Heart left ventricle (tissue), 16 donors: Measurements from ENCODE around the gene MDFIC2. TPM values are rescaled to one million over a fixed set of nuclear protein-coding genes. Genes with fewer than 3 reads are reported as not detected.

ENCODE experiments used
- ATAC-seq, 4 donors: fragments of 200-7000 bp; cut with Tn5 transposase; one replicate each; pipeline ENCODE4 v1.9.1; 2020 to 2022; ENCODE audit warnings: moderate library complexity in 4 of 4, mild to moderate bottlenecking in 3 of 4, moderate number of reproducible peaks in 1 of 4
- DNase-seq, 5 donors: peaks; one replicate each; pipeline ENCODE4 v3.0.0-alpha.2; 2020
- H3K27ac ChIP-seq, 12 donors: fragments of 200-600 bp; sonication (generic) in 4 of 12; one replicate each; pipeline versions ENCODE4 v1.5.0 to v1.8.0; 2016 to 2022; ENCODE audit warnings: mild to moderate bottlenecking in 2 of 12
- H3K27me3 ChIP-seq, 9 donors: fragments of 200-600 bp; sonication (generic) in 2 of 9; one replicate each; pipeline versions ENCODE4 v1.5.1 to v1.8.0; 2016 to 2022; ENCODE audit warnings: mild to moderate bottlenecking in 3 of 9
- H3K36me3 ChIP-seq, 9 donors: fragments of 200-600 bp; sonication (generic) in 2 of 9; one replicate each; pipeline versions ENCODE4 v1.5.0 to v1.8.0; 2018 to 2022; ENCODE audit warnings: mild to moderate bottlenecking in 2 of 9
- H3K4me1 ChIP-seq, 12 donors: fragments of 200-600 bp; sonication (generic) in 4 of 12; one replicate each; pipeline versions ENCODE4 v1.5.0 to v1.8.0; 2016 to 2022; ENCODE audit warnings: mild to moderate bottlenecking in 3 of 12
- H3K4me3 ChIP-seq, 12 donors: fragments of 200-600 bp; sonication (generic) in 4 of 12; one replicate each; pipeline versions ENCODE4 v1.5.0 to v1.8.0; 2017 to 2022; ENCODE audit warnings: mild to moderate bottlenecking in 9 of 12, moderate library complexity in 4 of 12
- H3K9me3 ChIP-seq, 12 donors: fragments of 200-600 bp; sonication (generic) in 4 of 12; one replicate each; pipeline versions ENCODE4 v1.5.0 to v1.8.0; 2016 to 2022; ENCODE audit warnings: mild to moderate bottlenecking in 1 of 12
- POLR2A ChIP-seq, 2 donors: fragments of 450-650 bp; IDR thresholded peaks; one replicate each; pipeline ENCODE4 v1.6.1; 2017; ENCODE audit warnings: antibody characterized with exemption in 2 of 2, mild to moderate bottlenecking in 2 of 2, moderate library complexity in 2 of 2
- WGBS, 4 donors: extraction: QIAGEN DNeasy Blood & Tissue Kit in 2 of 4; methylation state at CpG; one replicate each; pipeline versions ENCODE4 v1.1.5 to v1.1.7; 2013 to 2018; 5-methylcytosine and 5-hydroxymethylcytosine counted together
- intact Hi-C, 10 donors: fragments of 100-400 bp; cut with DNase I; formaldehyde crosslinking; loops; one replicate each; pipeline versions ENCODE4 v1.11.1 to v1.14.2; 2022
- polyA plus RNA-seq, 2 donors: library from polyadenylated mRNA; stranded (reverse); fragments of 200-250 nt; gene quantifications; one replicate each; pipeline ENCODE4 v1.2.3, GENCODE V29; 2013
- total RNA-seq, 9 donors: library from RNA; depleted of rRNA in 2 of 9; stranded (reverse); fragments of >200 nt in 2 of 9; fragmentation: NEBNext Ultra II Directional in 3 of 9; extraction: Animal tissue kit (Norgen Biotek cat#: 25700) in 3 of 9; gene quantifications; one replicate each; pipeline versions ENCODE4 v1.1.0 to v1.2.4, GENCODE V29; 2016 to 2023
- TF ChIP-seq, protein P1 (sequence below), 12 donors: fragments of 200-600 bp; sonication (generic) in 4 of 12; IDR thresholded peaks; one replicate each; pipeline versions ENCODE4 v1.5.0 to v1.8.0; 2018 to 2022; ENCODE audit warnings: antibody characterized with exemption in 12 of 12, mild to moderate bottlenecking in 5 of 12
- donor health status: ischemic (EF 13 %, LVEDD 7.1; RV severe dilation, severe dysfunction).
- donor health status: healthy with polysubstance abuse.
- donor health status: DM: no; HTN: yes; CAD: no.
- donor health status: DM: no; HTN: no; CAD: no.
- donor health status: ischemic (EF 25% LVEDD 6.9; RV normal size, moderate dysfunction).
- donor health status: ischemic (EF 25% LVEDD 5.7; RV mildly dilated, moderate dysfunction).
- donor health status: healthy.
- donor health status: DM: yes; HTN: yes; CAD: no.
- donor health status: ischemic (EF 35%, LVEDD 5.7; RV mildly dilated, moderate dysfunction).
- donor health status: nonischemic (EF 11% LVEDD 7.7; RV severe dilation, severe dysfunction).
- donor health status: DM: yes; HTN: yes; CAD: no.
- donor health status: PGD.
- donor health status: ischemic (EF 29% LVEDD 5.4; RV normal size, mild dysfunction).
- donor health status: nonischemic (EF 23%, LVEDD 6.1; RV moderate dilation, normal function).

MDFIC2 gene
- total and polyA plus RNA-seq, 11 donors: not detected

DNA sequence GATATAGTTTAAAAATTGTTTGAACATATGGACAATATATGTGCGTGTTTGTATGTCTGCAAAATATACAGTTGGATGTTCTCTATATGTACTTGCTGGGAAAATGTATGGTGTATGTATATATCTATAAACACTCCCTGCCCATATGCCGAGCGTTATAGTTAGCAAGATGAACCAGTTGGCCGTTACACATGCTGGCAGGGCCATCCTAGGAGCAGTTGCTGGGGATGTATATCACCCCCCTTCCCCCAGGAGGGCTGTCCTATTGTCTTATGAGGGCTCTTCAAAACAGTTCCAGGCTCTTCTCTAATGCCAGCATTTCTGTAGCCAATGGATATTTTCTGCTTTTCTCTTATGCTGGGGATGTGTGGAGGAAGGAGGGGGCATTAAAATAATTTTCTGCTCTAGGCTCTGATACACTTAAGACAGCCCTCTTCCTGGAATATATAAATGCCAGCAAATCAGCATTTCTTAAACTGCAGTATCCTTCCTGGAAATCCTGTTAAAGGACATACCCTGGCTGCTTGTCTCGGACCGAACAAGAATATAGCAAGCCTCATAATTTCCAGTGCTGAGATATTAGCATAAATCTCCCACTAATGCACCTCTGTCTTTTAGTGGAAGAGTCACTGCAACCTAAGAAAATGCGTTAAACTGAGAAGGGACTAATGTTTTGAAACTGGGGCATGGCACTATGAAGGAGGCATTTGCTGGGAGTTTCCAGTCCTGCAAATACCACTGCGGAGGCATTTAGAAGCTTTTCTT, 134.4 kb downstream of the MDFIC2 start:
- TF ChIP-seq, protein P1, sequence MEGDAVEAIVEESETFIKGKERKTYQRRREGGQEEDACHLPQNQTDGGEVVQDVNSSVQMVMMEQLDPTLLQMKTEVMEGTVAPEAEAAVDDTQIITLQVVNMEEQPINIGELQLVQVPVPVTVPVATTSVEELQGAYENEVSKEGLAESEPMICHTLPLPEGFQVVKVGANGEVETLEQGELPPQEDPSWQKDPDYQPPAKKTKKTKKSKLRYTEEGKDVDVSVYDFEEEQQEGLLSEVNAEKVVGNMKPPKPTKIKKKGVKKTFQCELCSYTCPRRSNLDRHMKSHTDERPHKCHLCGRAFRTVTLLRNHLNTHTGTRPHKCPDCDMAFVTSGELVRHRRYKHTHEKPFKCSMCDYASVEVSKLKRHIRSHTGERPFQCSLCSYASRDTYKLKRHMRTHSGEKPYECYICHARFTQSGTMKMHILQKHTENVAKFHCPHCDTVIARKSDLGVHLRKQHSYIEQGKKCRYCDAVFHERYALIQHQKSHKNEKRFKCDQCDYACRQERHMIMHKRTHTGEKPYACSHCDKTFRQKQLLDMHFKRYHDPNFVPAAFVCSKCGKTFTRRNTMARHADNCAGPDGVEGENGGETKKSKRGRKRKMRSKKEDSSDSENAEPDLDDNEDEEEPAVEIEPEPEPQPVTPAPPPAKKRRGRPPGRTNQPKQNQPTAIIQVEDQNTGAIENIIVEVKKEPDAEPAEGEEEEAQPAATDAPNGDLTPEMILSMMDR (IDR thresholded peaks at IDR 0.05): no peak
- Histone ChIP-seq H3K9me3 (no peaks in the 10 kb centered on the region), H3K36me3 (no peaks in the 10 kb centered on the region), H3K27me3 (peaks cover 0 to 11% (median 0%) of the 10 kb centered on the region in 9 donors), H3K4me3 (no peak overlapping the region), H3K27ac (no peak overlapping the region), H3K4me1 (no peaks in the 10 kb centered on the region)
- no peak for ATAC-seq
- intact Hi-C loops: no loop called here
- 69 to 84% (median 78%) methylated on average over 8 of the region's 8 CpGs for WGBS, 4 donors
- DNase-seq: no peak

DNA sequence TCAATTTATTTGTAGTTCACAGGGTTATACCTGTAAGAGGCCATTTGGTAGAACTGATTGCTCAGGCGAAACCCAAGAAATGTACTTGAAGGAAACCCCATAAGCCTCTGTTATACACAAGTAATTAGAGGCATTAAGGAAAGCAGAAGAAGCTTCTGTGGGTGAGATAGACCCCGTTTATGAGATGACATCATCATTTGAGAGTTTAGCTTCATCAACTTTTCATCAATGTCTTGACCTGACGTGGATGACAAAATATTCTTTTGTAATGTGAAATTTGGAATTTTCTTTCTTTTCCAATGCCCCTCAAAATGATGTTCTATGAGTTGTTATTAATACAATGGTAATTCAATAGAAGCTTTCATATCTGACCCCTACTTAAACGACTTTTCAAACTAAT, 136.2 kb downstream of the MDFIC2 start:
- no peaks in the 10 kb centered on the region for H3K36me3 ChIP-seq
- H3K4me3 ChIP-seq: no peak overlapping the region
- 70 to 81% (median 80%) methylated on average over 4 of the region's 4 CpGs for WGBS, 4 donors
- H3K4me1 ChIP-seq: no peaks in the 10 kb centered on the region
- no peak for TF ChIP-seq POLR2A (IDR thresholded peaks at IDR 0.05)
- TF ChIP-seq, protein P1 (IDR thresholded peaks at IDR 0.05): no peak
- no peak overlapping the region for H3K27ac ChIP-seq
- no peak for ATAC-seq
- no peaks in the 10 kb centered on the region for H3K9me3 ChIP-seq
- intact Hi-C loops: no loop called here
- DNase-seq: no peak
- peaks cover 0 to 5% (median 0%) of the 10 kb centered on the region in 9 donors for H3K27me3 ChIP-seq

DNA sequence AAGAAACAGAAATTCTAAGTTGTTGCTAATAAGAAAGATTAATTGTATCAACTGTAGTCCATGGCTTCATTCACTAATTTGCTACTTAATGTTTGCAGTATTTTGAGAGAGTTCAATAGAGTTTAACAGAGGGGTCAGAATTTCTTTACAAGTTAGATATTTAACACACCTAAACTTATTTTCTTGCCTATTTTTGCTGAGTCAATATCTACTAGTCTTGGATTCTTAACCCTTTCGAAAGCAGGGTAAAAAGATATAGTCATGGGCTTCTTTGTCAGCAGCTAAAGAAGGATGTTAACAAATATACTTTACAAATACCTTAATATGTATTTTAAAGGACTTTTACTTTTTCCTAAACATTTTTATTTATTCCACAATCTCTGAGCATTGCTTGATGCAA, 155.6 kb downstream of the MDFIC2 start:
- no peak overlapping the region for H3K27ac ChIP-seq
- intact Hi-C loops: no loop called here
- TF ChIP-seq POLR2A (IDR thresholded peaks at IDR 0.05): no peak
- H3K4me1 ChIP-seq: no peaks in the 10 kb centered on the region
- no peaks in the 10 kb centered on the region for H3K36me3 ChIP-seq
- no peak overlapping the region for H3K4me3 ChIP-seq
- no peak for ATAC-seq
- WGBS, 4 donors: 84 to 88% (median 87%) methylated on average over 1 of the region's 1 CpG
- H3K9me3 ChIP-seq: no peaks in the 10 kb centered on the region
- no peak for DNase-seq
- H3K27me3 ChIP-seq: peaks cover 0 to 3% (median 0%) of the 10 kb centered on the region in 9 donors

DNA sequence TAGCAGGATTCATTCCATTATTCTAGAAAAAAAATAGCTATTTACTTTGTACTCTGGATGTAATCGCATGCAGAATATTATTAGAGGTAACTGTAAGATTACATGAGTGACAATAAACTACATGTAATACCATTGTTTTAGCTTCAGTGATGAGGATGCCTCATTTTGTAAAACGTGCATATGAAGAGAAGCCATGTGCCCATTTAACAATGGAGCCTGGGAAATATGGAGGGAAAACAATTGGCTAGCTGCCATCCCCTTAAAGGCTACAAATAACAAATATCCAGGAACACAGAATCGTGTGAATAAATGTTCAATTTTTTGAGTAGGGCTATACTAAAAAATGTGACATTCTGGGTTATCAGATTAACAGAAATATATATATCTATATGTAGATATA, 161.8 kb downstream of the MDFIC2 start:
- DNase-seq: no peak
- TF ChIP-seq POLR2A (IDR thresholded peaks at IDR 0.05): no peak
- TF ChIP-seq, protein P1 (IDR thresholded peaks at IDR 0.05): no peak

More for the DNA sequence above, 161.8 kb downstream of the MDFIC2 start:
- H3K27ac ChIP-seq: no peak overlapping the region
- no peaks in the 10 kb centered on the region for H3K36me3 ChIP-seq
- ATAC-seq: no peak
- H3K27me3 ChIP-seq: no peaks in the 10 kb centered on the region
- intact Hi-C loops: no loop called here
- no peaks in the 10 kb centered on the region for H3K4me1 ChIP-seq
- no peak overlapping the region for H3K4me3 ChIP-seq
- H3K9me3 ChIP-seq: no peaks in the 10 kb centered on the region
- WGBS, 4 donors: 65 to 69% (median 66%) methylated on average over 3 of the region's 3 CpGs
